Stimulated activated CD4-positive, alpha-beta T cell treated with anti-CD3 and anti-CD28 coated beads, Interleukin-2, amount 100 ng/mL, for 4 hours (primary cell): ENCODE data around the gene SHOC1.
"Not testable (repeated sequence)": the region's sequence is repeated elsewhere in the genome, so short reads cannot be mapped to it uniquely, and the experiment has no call there.

Experiments
- DNase-seq: peaks from one replicate; pipeline ENCODE4 v3.0.0-alpha.2; 2020; ENCODE audit warnings: low read depth

Gene SHOC1

DNA sequence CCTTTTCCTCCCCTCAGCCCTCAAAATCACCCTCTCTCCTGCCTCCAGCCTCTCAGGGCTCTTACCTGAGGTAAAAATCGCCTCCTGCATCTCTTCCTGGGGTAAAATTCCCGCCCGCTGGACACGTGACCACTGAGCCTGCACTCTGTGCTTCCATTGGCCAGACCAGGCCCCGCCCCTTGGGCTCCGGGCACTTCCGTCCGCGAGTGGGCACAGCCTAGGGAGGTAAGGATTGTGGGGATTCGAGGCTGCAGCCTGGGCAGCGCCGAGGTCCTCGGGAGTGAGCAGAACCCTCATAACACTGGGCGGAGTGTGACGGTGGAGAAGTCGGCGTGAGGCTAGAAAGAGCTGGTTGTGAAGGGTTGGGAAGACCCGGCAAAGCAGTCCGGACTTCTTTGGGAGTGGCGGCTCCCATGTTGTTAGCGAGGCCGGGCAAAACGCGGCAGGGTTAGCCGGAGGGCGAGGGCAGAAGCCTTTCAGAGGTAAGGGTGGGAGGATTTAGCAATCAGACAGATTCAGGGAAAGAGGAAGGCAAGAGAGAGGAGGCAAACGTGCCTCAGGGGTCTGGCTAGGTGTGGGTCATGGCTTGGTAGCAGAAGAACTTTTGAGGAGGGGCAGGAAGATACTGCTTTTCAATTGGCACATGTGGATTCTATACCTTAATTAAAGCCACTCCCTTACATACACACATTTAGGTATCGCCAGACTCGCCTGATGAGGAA is at the start of gene SHOC1:
Gene SHOC1, minus strand, starts transcription at position 103 of the 722 bp plus-strand sequence. CDS start 3,519 bp downstream, outside the sequence.
- DNase-seq: no peak

DNA sequence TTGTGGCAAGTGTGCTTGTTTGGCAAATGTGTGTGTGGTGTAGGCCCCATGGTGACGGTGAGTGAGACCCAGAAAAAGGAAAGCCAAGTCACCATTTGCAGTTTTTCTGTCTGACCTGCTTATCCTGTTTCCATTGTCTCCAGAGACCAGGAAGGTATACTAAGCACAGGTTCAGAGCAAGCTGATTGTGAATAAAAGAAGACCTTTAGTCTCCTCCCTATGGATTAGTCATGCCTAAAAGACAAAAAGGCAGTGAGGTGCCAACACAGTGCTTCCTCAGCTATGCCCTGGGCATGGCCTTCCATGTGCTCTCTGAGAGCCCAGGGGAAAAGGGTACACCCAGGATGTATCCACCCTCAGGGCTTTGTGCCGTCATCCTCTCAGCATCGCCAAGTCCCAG is 49.2 kb upstream of the SHOC1 start:
- DNase-seq: no peak

DNA sequence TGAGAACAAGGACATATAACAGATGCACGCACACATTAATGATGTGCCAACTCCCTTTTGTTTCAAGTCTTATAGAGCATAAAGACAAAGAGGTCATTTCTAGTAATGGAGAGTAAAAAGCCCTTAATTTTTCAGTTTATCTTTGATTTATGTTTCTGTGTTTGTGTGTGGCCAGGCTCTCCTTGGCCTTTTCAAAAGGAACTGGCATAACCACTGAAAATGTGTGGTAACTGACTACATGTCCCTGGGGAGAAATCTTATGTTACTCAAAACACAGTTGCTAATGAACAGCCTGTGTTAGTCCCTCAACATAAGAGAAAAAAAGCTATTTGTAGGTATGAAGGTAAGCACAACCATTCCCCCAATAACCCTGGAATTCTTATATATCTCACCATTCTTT is 47.6 kb upstream of the SHOC1 start:
- no peak for DNase-seq

DNA sequence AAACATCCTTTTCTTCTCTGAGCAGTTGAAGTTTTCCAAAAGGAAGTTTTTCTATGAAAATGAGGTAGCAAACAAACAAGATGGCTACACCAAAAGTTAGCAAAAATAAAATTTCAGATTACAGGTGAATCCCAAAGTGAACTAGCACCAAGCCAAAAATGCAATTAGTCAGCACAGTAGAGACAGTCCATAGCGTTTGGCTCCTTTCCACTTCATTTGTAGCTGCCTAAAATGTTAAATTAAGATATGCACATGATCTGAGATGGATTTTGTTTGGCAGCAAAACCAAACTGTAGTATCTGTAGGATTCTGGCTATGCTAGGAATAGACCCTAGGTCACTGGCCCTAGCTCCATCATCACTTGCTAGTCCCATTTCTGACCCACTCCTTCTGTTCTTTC is 45.7 kb upstream of the SHOC1 start:
- DNase-seq: no peak

DNA sequence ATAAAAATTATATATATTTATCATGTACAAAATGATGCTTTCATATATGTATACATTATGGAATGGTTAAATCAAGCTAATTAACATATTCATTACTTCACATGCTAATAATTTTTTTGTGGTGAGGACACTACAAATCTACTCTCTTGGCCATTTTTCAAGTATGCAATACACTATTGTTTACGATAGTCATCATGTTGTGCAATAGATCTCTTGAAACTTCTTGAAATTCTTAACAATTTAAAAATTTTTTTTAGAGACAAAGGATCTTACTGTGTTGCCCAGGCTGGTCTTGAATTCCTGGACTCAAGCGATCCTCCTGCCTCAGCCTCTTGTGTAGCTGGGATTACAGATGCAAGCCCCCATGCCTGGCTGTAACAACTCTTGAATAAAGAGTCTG is 45.2 kb upstream of the SHOC1 start:
- no peak for DNase-seq

DNA sequence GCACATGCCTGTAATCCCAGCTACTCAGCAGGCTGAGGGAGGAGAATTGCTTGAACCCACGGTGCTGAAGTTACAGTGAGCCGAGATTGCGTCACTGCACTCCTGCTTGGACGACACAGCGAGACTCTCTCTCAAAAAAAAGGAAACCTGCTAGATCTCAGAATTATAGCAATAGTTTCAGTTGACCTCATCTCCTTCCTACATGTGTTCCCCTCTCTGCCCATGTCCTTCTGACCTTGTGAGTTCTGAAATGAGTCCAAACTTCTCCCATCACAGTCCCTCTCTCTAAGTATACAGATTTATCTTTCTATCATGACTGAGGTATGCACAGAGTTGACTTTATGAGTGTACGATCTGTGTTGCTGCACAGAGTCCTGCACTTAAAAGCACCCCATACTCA is 44.6 kb upstream of the SHOC1 start:
- DNase-seq: no peak

DNA sequence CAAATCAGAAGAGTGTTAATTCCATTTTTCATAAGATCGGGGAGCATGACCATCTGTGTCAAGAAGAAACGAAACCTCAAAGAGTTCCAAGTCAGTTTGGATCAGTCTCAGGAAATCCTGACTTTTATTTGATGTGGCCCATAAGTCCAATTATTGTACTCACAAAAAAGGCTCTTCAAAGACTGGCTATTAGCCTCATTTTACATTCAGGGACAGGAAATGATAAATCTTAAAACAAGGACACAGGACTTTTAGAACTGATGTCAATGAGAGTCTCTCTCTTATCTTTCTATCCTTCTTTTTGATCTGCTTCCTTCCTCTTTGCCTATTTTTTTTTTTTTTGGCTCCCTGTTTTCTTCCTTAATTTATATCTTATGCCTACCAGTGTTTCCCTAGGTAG is 43.7 kb upstream of the SHOC1 start:
- DNase-seq: no peak

DNA sequence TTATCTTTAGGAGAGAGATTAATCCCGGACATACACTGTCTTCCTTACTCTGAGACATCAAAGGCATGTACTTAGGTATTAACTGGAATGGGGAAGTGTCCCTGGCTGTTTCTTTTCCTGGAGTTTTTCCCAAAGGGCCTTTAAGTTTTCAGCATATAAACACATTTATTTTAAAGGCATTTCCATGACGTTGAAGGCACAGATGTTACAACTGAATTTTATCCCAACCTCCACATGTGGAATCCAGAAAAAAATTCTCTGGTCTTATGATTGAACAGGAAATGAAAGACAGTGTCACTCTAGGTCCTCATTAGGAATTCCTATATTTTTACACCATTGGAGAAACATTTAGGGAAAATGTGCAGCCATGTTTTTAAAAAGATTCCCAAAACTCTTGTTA is 41.6 kb upstream of the SHOC1 start:
- no peak for DNase-seq

DNA sequence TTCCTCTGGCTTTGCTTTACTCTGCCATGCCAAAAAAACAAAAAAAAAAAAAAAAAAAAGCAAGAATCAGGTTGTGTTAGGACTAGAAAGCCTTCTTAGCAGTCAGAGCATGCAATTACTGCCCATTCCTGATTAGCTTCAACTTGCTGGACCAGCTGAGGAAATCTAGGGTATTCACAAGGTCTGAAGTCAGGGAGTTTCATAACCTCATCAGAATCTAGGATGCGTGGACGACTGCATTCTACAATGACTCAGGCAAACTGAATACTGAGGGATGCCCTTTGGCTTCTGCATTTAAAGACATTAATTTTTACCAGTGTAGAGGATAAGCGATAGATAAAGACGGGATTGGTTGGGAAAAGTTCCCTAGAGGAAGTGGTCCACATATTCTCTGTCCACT is 39.2 kb upstream of the SHOC1 start:
- DNase-seq: no peak

DNA sequence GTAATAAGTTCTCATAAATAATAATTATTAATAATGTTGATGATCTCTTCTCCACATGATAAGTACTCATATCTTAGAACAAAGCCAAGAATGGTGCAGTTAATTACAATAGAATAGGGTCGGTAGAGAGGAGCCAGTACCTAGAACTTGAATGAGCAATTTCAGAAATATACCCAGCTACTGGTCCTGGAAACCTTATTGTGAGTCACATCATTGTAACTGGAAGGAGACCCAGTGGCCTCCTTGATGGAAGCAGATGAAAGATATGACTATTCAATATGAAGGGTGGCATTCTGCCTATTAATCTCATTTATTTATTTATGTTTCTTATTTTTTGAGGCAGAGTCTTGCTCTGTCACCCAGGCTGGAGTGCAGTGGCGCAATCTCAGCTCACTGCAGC is 37.7 kb upstream of the SHOC1 start:
- no peak for DNase-seq

DNA sequence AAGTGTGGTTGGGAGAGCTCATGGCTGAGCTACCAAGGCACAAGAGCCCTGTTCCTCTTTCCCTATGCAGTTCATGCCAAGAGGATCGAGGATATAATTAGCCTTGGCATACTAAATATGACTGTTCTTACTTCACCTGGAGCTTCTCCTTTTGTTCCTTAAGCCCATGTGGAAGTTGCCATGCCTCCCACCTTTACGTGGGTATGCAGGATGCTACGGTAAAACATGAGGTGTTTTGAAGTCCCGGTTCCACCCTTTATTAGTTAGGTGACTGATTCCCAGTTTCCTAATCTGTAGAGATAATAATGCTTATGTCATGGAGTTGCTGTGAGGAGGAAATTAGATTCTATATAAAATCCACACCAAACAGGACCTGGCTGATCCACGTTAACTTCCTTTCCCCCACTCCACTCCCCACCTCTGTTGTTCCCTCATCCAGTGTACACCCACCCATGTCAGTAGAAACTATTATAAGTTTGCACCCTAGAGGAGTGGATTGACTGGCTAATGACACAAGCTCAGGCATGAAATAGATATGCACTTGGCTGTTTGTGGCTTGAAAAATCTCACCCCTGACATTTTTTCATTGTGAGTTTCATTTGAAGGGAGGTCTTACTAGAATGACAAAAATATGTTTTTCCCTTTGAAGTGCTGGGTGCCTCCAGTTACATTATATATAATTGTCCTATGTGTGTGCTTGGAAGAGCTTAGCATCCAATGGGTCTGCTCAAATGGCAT is 36.8 kb upstream of the SHOC1 start:
- DNase-seq: no peak

DNA sequence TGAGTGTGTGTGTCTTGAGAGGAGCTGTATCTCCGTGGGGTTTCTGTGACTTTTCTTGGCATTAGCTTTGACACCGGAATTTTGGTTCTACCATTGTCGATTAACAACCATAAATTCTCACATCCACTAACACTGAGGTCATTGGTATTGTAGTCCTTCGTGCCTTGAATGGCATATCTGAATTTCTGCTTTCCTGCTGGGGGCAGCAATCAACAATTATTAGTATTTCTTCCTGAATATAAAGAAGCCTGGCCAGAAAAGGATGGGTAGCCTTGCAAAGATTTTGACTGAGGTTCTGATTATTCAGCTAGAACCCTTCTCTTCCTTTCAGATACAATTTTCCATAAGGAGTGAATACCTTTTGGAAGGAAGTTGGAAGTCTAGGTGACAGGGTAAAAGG is 33.5 kb upstream of the SHOC1 start:
- DNase-seq: no peak

DNA sequence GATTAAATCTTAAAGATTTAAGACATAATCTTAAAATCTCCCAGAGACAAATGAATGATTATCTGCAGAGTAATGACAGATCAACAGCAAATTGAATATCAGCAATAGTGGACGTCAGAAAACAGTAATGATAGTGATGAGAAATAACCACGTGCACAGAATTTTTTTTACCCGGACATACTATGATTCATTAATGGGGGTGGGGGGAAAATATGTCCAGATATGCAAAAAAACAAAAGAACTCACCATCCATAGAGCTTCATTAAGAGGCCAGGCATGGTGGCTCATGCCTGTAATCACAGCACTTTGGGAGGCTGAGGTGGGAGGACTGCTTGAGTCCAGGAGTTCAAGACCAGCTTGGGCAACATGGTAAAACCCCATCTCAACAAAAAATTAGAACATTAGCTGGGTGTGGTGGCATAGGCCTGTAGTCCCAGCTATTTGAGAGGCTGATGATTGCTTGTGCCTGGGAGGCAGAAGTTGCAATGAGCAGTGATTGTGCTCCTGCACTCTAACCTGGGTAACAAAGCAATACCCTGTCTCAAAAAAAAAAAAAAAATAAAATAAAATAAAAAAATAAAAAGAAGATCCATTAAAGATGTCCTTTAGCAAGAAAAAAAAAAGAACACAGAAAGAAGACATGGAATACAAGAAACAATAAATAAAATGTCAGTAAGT is 30.9 kb upstream of the SHOC1 start:
- DNase-seq: no peak

DNA sequence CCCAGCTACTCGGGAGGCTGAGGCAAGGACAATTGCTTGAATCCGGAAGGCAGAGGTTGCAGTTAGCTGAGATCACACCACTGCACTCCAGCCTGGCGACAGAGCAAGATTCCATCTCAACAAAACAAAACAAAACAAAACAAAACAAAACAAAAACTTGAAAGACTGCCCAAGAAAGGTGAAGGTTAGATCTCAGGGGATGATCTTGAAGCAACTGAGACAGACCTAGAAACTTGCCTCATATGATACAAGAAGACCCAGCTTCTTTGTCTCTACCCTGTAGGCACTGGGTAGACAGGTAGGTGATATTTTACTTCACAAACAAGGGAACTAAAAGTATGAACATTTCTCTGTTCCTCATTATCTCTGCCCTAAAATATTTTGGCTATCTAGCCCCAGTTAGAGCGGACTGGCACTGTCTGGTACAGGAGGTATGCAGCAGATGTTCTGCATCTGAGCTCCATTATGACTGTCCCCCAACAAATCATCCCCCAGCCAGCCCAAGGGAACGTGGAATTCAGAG is 26.3 kb upstream of the SHOC1 start:
- DNase-seq: no peak

DNA sequence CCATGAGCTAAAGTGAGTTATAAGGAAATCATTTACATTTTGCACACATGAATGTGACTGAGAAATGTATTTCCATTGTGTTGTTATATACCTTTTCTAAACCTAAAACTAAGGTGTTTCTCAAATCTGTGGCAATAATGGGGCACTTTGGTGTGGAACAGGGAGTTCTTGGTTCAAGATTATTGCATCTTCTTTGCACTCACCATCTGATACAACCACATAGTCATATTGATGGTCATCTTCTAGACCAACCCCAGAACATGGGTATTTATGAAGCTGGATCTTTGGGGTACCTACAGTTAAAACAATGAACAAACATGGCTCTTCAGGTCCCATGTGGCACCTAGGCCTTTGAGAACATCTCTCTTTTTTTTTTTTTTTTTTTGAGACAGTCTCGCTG is 24.6 kb upstream of the SHOC1 start:
- DNase-seq: no peak

DNA sequence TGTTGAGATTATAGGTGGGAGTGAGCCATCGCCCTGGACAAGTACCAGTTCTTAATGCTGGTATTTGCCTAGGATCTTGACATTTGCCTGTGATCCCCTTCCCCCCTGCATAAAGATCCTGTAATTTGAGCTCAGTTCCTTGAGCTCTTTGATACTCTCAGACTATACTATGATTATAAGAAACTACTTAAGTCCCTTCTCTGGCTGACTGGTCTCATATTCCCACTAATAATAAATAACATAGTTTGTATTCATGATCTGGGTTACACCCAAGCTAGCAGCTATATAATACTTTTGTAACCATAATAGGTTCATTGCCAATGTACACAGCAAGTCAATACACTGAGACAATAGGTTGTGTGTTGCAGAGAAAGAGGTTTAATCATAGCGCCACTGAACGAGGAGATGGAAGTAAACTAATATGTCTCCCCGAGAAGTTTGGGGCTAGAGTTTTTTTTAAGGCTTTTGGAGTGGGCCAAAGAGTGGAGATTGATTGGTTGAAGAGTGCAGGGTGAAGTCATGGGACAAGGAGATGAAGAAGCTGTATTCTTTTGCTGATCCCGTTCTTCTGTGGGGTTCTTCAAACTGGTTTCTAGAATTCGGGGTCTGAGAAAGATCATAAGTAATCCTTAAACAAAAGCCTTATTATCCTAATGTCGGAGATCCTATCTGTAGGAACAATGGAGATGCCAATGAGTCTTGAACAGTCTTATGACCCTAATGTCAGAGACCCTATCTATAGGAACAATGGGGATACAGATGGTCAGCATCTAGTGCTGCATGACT is 20.7 kb upstream of the SHOC1 start:
- no peak for DNase-seq

DNA sequence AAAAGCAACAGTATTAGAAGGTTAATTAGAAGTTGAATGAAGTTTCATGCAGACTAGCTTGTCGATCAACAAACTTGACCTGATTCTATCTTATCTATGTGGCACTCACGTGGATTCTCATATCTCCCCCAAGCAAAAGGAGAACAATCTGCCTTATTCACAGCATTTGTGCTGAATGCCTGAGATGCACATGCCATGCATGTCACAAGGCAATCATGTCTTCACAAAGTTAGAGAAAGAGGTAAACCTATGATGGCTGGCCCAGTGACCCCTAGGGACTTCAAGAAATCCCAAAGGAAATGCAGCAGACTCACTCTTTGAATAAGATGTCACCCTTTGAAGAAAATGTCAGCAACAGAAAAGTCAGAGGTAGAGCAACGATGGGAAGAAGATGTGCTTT is 17.6 kb upstream of the SHOC1 start:
- DNase-seq: no peak

DNA sequence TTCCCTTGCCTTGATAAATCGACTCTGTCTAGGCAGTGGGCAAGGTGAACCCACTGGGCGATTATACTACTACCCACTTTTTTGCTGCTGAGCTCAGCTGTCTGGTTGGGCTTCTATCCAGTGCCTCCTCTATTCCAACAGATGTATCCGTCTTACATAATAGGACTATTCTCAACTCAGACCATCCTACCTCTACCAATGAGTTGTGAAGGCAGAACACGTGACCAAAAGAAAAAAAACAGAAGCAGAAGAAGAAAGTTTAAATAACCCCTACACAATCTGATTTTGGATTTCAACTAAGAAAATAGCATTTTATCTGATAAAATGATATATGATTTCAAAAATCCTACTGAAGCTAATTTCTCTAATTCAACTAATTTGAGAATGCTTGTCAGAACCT is 16.2 kb upstream of the SHOC1 start:
- DNase-seq: no peak

DNA sequence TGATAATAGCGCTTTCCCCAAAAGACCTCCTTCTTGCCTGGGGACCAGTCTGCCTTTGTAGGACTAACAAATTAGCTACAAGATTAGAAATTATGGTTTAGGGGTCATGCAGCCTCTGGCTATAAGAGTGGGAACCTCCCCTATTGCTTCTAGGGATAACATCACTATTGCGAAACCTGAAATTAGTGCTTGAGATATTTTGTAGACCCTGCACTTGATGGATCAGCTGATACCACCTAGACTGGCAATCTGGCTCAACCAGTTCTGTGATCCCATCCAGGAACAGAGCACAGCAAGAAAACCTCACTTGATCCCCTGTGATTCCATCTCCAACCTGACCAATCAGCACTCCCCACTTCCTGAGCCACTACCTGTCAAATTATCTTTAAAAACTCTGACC is 15.7 kb upstream of the SHOC1 start:
- not testable (repeated sequence) for DNase-seq

DNA sequence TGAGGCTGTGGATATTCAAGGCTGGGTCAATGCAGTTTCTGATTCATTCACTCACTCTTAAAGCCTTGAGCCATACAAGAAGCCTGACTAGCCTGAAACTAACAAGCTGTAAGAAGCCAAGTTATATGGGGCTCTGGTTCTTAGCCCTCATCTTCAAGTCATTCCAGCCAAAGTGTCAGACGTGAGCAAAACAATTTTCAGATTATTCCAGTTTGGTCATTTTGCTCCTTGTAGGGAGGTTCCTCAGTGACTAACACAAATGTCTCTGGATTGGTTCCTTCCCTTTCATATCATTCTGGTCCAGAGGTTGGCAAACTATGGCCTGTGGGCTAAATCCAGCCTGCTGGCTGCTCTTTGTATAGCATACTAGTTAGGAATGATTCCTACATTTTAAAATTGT is 12.5 kb upstream of the SHOC1 start:
- DNase-seq: no peak

DNA sequence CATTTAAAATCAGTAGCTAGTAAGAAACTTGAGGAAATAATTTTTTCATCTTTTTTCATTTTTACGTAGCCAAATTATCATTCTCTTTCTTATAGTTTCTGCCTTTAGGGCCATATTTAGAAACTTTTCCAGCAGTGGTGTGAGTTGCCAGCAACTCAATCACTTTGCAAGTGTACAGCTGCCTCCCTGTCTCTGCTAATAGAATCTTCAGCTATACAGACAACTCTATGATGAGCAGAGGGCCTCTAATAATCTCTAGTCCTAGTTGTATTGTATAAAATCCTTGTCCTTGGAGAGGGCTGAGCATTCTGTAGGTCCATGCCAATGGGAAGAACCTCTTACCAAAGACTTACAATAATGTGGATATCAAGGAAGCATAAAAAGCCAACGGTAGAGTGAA is 11.5 kb upstream of the SHOC1 start:
- no peak for DNase-seq

DNA sequence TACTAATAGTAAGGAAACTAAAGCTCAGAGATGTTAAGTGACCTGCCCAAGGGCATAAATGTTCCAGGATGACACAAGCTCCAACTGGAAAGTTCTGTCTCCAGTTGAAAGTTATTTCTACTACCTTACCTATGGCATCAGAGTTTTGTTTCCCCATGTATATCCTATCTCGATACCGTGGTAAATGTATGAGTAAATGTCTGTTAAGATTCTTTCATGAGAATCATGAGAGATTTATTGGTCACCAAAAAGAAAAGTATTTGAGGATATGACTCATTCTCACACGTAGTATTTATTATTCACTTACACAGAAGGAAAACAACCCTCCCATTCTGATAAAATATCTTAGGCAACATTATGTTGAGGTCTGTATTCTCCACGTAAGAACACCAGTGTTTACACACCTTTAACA is 11.1 kb upstream of the SHOC1 start:
- no peak for DNase-seq
